ENCODE results near the gene ORMDL1. TPM values are rescaled to one million over a fixed set of nuclear protein-coding genes. Genes with fewer than 3 reads are reported as not detected.
A peak's percentile ranks its signal among the peaks of the same experiment; 100 is the strongest.

Gene ORMDL1
- polyA plus RNA-seq, 1 donor (not counting 4 experiments of a cell fraction or from before 2014, with no cell fraction given): 86.2 TPM

- H3K79me2 ChIP-seq (ENCODE audit: control insufficient read depth, insufficient read depth, low read length): peaks cover 68% of the 10 kb centered on the region
- peak overlapping the region; percentile 47 for H3K4me2 ChIP-seq (ENCODE audit: control insufficient read depth, extremely low read depth, insufficient read depth, low read depth, low read length)
- H4K20me1 ChIP-seq (ENCODE audit: control insufficient read depth, extremely low read depth, insufficient read depth, low read length): no peaks in the 10 kb centered on the region
- dilution Hi-C loops (cut with MboI; ENCODE audit: extremely low pct_ligation_motif_present, low sequenced_read_pairs): no loop called here
- peak overlapping the region; percentile 87 for H3K27ac ChIP-seq (ENCODE audit: control insufficient read depth, insufficient read depth, low read length)
- no peaks in the 10 kb centered on the region for H3K9me1 ChIP-seq (ENCODE audit: control insufficient read depth, extremely low read depth, insufficient read depth, low read length)
- DNase-seq (ENCODE audit: low read depth, low spot score) (no peak), FAIRE-seq (no peak)
- H3K9me3 ChIP-seq (ENCODE audit: control insufficient read depth, low read depth, low read length): no peaks in the 10 kb centered on the region
- H3K36me3 ChIP-seq (ENCODE audit: control insufficient read depth in 2 of 2, extremely low read depth in 1 of 2, insufficient read depth in 2 of 2, low read length in 2 of 2): peaks cover 4 to 11% of the 10 kb centered on the region in 2 experiments
- H3K4me1 ChIP-seq (ENCODE audit: control insufficient read depth, extremely low read depth, insufficient read depth, low read length): peaks cover 14% of the 10 kb centered on the region
- TF ChIP-seq EZH2 (IDR thresholded peaks at IDR 0.05; ENCODE audit: low read length) (no peak), CTCF (optimal IDR thresholded peaks at IDR 0.05 in 1 of 3, IDR thresholded peaks at IDR 0.05 in 1 of 3, conservative IDR thresholded peaks at IDR 0.05 in 1 of 3; ENCODE audit: extremely low read depth in 1 of 3, insufficient read depth in 2 of 3, low read length in 3 of 3) (no peak)
- peak overlapping the region; percentile 93 for H2AFZ ChIP-seq (ENCODE audit: control insufficient read depth, low read length)
- peak overlapping the region; percentile 93 for H3K9ac ChIP-seq (ENCODE audit: control insufficient read depth, extremely low read depth, insufficient read depth, low read length)
- peak overlapping the region; percentile 89 to 98 (median 97) for H3K4me3 ChIP-seq (ENCODE audit: control insufficient read depth in 2 of 3, extremely low read depth in 1 of 3, insufficient read depth in 2 of 3, low read depth in 1 of 3, low read length in 3 of 3)
- H3K27me3 ChIP-seq (ENCODE audit: control insufficient read depth, extremely low read depth, insufficient read depth, low read length): no peaks in the 10 kb centered on the region
Observed at GRCh38 chr2:189783451-189783926, 650 bp downstream of the ORMDL1 start.

GRCh38 chr2:189782221-189782671, 1.9 kb downstream of the ORMDL1 start:
- no peak overlapping the region for H2AFZ ChIP-seq (ENCODE audit: control insufficient read depth, low read length)
- peaks cover 4 to 11% of the 10 kb centered on the region in 2 experiments for H3K36me3 ChIP-seq (ENCODE audit: control insufficient read depth in 2 of 2, extremely low read depth in 1 of 2, insufficient read depth in 2 of 2, low read length in 2 of 2)
- no peak for TF ChIP-seq EZH2 (IDR thresholded peaks at IDR 0.05; ENCODE audit: low read length)
- TF ChIP-seq CTCF (optimal IDR thresholded peaks at IDR 0.05 in 1 of 3, IDR thresholded peaks at IDR 0.05 in 1 of 3, conservative IDR thresholded peaks at IDR 0.05 in 1 of 3; ENCODE audit: extremely low read depth in 1 of 3, insufficient read depth in 2 of 3, low read length in 3 of 3): no peak
- H3K27me3 ChIP-seq (ENCODE audit: control insufficient read depth, extremely low read depth, insufficient read depth, low read length): no peaks in the 10 kb centered on the region
- FAIRE-seq (no peak), DNase-seq (ENCODE audit: low read depth, low spot score) (no peak)
- H3K9ac ChIP-seq (ENCODE audit: control insufficient read depth, extremely low read depth, insufficient read depth, low read length): no peak overlapping the region
- peak overlapping the region; percentile 47 for H3K4me2 ChIP-seq (ENCODE audit: control insufficient read depth, extremely low read depth, insufficient read depth, low read depth, low read length)
- peak overlapping the region; percentile 25 for H3K27ac ChIP-seq (ENCODE audit: control insufficient read depth, insufficient read depth, low read length)
- no peaks in the 10 kb centered on the region for H4K20me1 ChIP-seq (ENCODE audit: control insufficient read depth, extremely low read depth, insufficient read depth, low read length)
- H3K4me3 ChIP-seq (ENCODE audit: control insufficient read depth in 2 of 3, extremely low read depth in 1 of 3, insufficient read depth in 2 of 3, low read depth in 1 of 3, low read length in 3 of 3): peak overlapping the region in 2 of 3 experiments; percentile 97 to 98
- no peaks in the 10 kb centered on the region for H3K9me1 ChIP-seq (ENCODE audit: control insufficient read depth, extremely low read depth, insufficient read depth, low read length)
- H3K79me2 ChIP-seq (ENCODE audit: control insufficient read depth, insufficient read depth, low read length): peaks cover 59% of the 10 kb centered on the region
- H3K9me3 ChIP-seq (ENCODE audit: control insufficient read depth, low read depth, low read length): no peaks in the 10 kb centered on the region
- H3K4me1 ChIP-seq (ENCODE audit: control insufficient read depth, extremely low read depth, insufficient read depth, low read length): peaks cover 14% of the 10 kb centered on the region
- dilution Hi-C loops (cut with MboI; ENCODE audit: extremely low pct_ligation_motif_present, low sequenced_read_pairs): no loop called here

Data from keratinocyte (primary cell).